Right atrium auricular region (tissue), 2 donors: ENCODE results near the gene LCOR. TPM values are rescaled to one million over a fixed set of nuclear protein-coding genes. Genes with fewer than 3 reads are reported as not detected.

Experiments used
- DNase-seq: peaks from one replicate; pipeline ENCODE4 v3.0.0-alpha.2; 2019; ENCODE audit warnings: low spot score
- H3K27ac ChIP-seq, 2 donors: fragments of 200-600 bp; sonication (generic); 1 replicate in 1 of 2; 2 replicates in 1 of 2; pipeline ENCODE4 v1.5.1; 2016 to 2019
- H3K27me3 ChIP-seq, 2 donors: fragments of 200-600 bp; sonication (generic); one replicate each; pipeline versions ENCODE4 v1.5.1 to v1.6.0; 2017 to 2019
- H3K36me3 ChIP-seq: fragments of 200-600 bp; sonication (generic); one replicate; pipeline ENCODE4 v1.5.1; 2016
- H3K4me1 ChIP-seq, 2 donors: fragments of 200-600 bp; sonication (generic); one replicate each; pipeline versions ENCODE4 v1.5.1 to v1.6.0; 2017 to 2019
- H3K4me3 ChIP-seq, 2 donors: fragments of 200-600 bp; sonication (generic); 1 replicate in 1 of 2; 2 replicates in 1 of 2; pipeline ENCODE4 v1.5.1; 2017 to 2019; ENCODE audit warnings: mild to moderate bottlenecking in 1 of 2, moderate library complexity in 1 of 2
- H3K9me3 ChIP-seq, 2 donors: fragments of 200-600 bp; sonication (generic); one replicate each; pipeline ENCODE4 v1.5.1; 2019
- CTCF ChIP-seq, 2 donors: fragments of 200-600 bp; sonication (generic); IDR thresholded peaks; one replicate each; pipeline ENCODE4 v1.5.1; 2019; ENCODE audit warnings: antibody characterized with exemption in 2 of 2
- total RNA-seq, 2 donors: library from RNA; depleted of rRNA; stranded (reverse); fragments of >200 nt; gene quantifications; one replicate each; pipeline ENCODE4 v1.1.0, GENCODE V29; 2016

The LCOR gene
- total RNA-seq, 2 donors from 2014 or later, result 10.2 to 12.2 TPM

GRCh38 chr10:96906864-96907263 lies 74.8 kb downstream of the LCOR start:
- no peak for TF ChIP-seq CTCF (IDR thresholded peaks at IDR 0.05)
- DNase-seq, result no peak
- no peak overlapping the region for H3K4me3 ChIP-seq
- H3K9me3 ChIP-seq, result no peaks in the 10 kb centered on the region
- no peaks in the 10 kb centered on the region for H3K27me3 ChIP-seq
- no peak overlapping the region for H3K27ac ChIP-seq
- no peaks in the 10 kb centered on the region for H3K36me3 ChIP-seq
- peaks cover 0 to 7% of the 10 kb centered on the region in 2 donors for H3K4me1 ChIP-seq

GRCh38 chr10:96910488-96911395 lies 78.6 kb downstream of the LCOR start:
- Histone ChIP-seq H3K9me3 (no peaks in the 10 kb centered on the region), H3K36me3 (no peaks in the 10 kb centered on the region), H3K27ac (no peak overlapping the region), H3K4me1 (peaks cover 0 to 8% of the 10 kb centered on the region in 2 donors), H3K4me3 (no peak overlapping the region), H3K27me3 (no peaks in the 10 kb centered on the region)
- DNase-seq, result no peak
- TF ChIP-seq CTCF (IDR thresholded peaks at IDR 0.05), result peak; percentile 44 to 70

- TF ChIP-seq CTCF (IDR thresholded peaks at IDR 0.05), result no peak
- Histone ChIP-seq H3K36me3 (no peaks in the 10 kb centered on the region), H3K27ac (no peak overlapping the region), H3K4me3 (no peak overlapping the region), H3K4me1 (peaks cover 0 to 8% of the 10 kb centered on the region in 2 donors), H3K27me3 (no peaks in the 10 kb centered on the region), H3K9me3 (no peaks in the 10 kb centered on the region)
- no peak for DNase-seq
Observed at GRCh38 chr10:96912405-96912804, 80.3 kb downstream of the LCOR start.

- Histone ChIP-seq H3K36me3 (no peaks in the 10 kb centered on the region), H3K9me3 (no peaks in the 10 kb centered on the region), H3K27me3 (no peaks in the 10 kb centered on the region), H3K27ac (no peak overlapping the region), H3K4me3 (no peak overlapping the region), H3K4me1 (peaks cover 0 to 8% of the 10 kb centered on the region in 2 donors)
- no peak for TF ChIP-seq CTCF (IDR thresholded peaks at IDR 0.05)
- DNase-seq, result no peak
Observed at GRCh38 chr10:96913906-96914305, 81.8 kb downstream of the LCOR start.

- peaks cover 0 to 4% of the 10 kb centered on the region in 2 donors for H3K4me1 ChIP-seq
- H3K4me3 ChIP-seq, result no peak overlapping the region
- DNase-seq, result no peak
- no peaks in the 10 kb centered on the region for H3K36me3 ChIP-seq
- no peak for TF ChIP-seq CTCF (IDR thresholded peaks at IDR 0.05)
- H3K27me3 ChIP-seq, result no peaks in the 10 kb centered on the region
- H3K27ac ChIP-seq, result peak overlapping the region in 1 of 2 donors; percentile 30
- no peaks in the 10 kb centered on the region for H3K9me3 ChIP-seq
Observed at GRCh38 chr10:96917628-96918027, 85.5 kb downstream of the LCOR start.
